B cell (primary cell): ENCODE results near the gene HRK. TPM values are rescaled to one million over a fixed set of nuclear protein-coding genes. Genes with fewer than 3 reads are reported as not detected.

Experiments used
- ATAC-seq: fragments of 200-7000 bp; cut with Tn5 transposase; one replicate; pipeline ENCODE4 v1.10.0; 2021; ENCODE audit warnings: low read depth, mild to moderate bottlenecking, moderate number of reproducible peaks, moderate library complexity
- CTCF ChIA-PET: fragments of 350-600 bp; sonication (Branson Sonifier 250); formaldehyde crosslinking; loops from one replicate; lab custom pipeline; 2021; ENCODE audit warnings: antibody characterized with exemption, inconsistent platforms; lab: Charles Lee
- POLR2A ChIA-PET: fragments of 350-600 bp; sonication (Branson Sonifier 250); formaldehyde crosslinking; loops from one replicate; lab custom pipeline; 2021; ENCODE audit warnings: antibody characterized with exemption; lab: Charles Lee
- DNase-seq: peaks from one replicate; pipeline ENCODE4 v3.0.0; 2013
- H2AFZ ChIP-seq: 2 replicates; pipeline ENCODE4 v1.6.1; 2012; ENCODE audit warnings: mild to moderate bottlenecking, low read depth, low read length; ENCODE audit not compliant: insufficient read depth, poor library complexity, severe bottlenecking
- H3K27ac ChIP-seq, 2 donors: 1 replicate in 1 of 2; 2 replicates in 1 of 2; pipeline ENCODE4 v1.5.1; 2012 to 2013; ENCODE audit warnings: low read length in 2 of 2, mild to moderate bottlenecking in 2 of 2, moderate library complexity in 1 of 2
- H3K27me3 ChIP-seq, 4 experiments: fragments of 200-600 bp in 1 of 4; sonication (generic) in 1 of 4; replicated peaks in 1 of 4; 1 replicate in 2 of 4; 2 replicates in 2 of 4; pipeline versions ENCODE4 v1.6.1 to v1.7.0; 2013 to 2016; ENCODE audit warnings: low read length in 3 of 4, mild to moderate bottlenecking in 2 of 4, mixed read lengths in 1 of 4, moderate library complexity in 1 of 4; ENCODE audit not compliant: insufficient read depth in 4 of 4, control insufficient read depth in 3 of 4; ENCODE audit errors: control extremely low read depth in 1 of 4
- H3K36me3 ChIP-seq, 2 experiments: replicated peaks in 1 of 2; 1 replicate in 1 of 2; 2 replicates in 1 of 2; pipeline versions ENCODE4 v1.6.1 to v1.7.1; 2013; ENCODE audit warnings: low read length in 1 of 2; ENCODE audit not compliant: insufficient read depth in 2 of 2, control insufficient read depth in 1 of 2; ENCODE audit errors: control extremely low read depth in 1 of 2, extremely low read depth in 1 of 2
- H3K4me1 ChIP-seq, 2 donors: fragments of 200-600 bp in 1 of 2; sonication (generic) in 1 of 2; 1 replicate in 1 of 2; 2 replicates in 1 of 2; pipeline versions ENCODE4 v1.5.1 to v1.6.1; 2013 to 2017; ENCODE audit warnings: low read length in 2 of 2; ENCODE audit not compliant: control insufficient read depth in 2 of 2, insufficient read depth in 2 of 2
- H3K4me2 ChIP-seq: replicated peaks from 2 replicates; pipeline ENCODE3; 2012; ENCODE audit warnings: mild to moderate bottlenecking, low read depth, low read length; ENCODE audit not compliant: poor library complexity, severe bottlenecking
- H3K4me3 ChIP-seq, 5 experiments: fragments of 200-600 bp in 1 of 5; sonication (generic) in 1 of 5; 1 replicate in 3 of 5; 2 replicates in 2 of 5; pipeline versions ENCODE4 v1.5.1 to v1.7.0; 2011 to 2016; ENCODE audit warnings: low read length in 4 of 5, mild to moderate bottlenecking in 4 of 5, low read depth in 2 of 5, control low read depth in 1 of 5, moderate library complexity in 1 of 5; ENCODE audit not compliant: insufficient read depth in 1 of 5; ENCODE audit errors: control extremely low read depth in 1 of 5, extremely low read depth in 1 of 5
- H3K79me2 ChIP-seq: fragments of 200-600 bp; sonication (generic); one replicate; pipeline ENCODE4 v1.6.0; 2016; ENCODE audit warnings: low read length; ENCODE audit not compliant: control insufficient read depth, insufficient read depth
- H3K9ac ChIP-seq: fragments of 200-600 bp; sonication (generic); 2 replicates; pipeline ENCODE4 v1.6.1; 2017; ENCODE audit warnings: mild to moderate bottlenecking, low read length, moderate library complexity
- H3K9me3 ChIP-seq, 3 donors: one replicate each; pipeline versions ENCODE4 v1.6.1 to v1.7.1; 2013; ENCODE audit warnings: low read length in 2 of 3; ENCODE audit not compliant: control insufficient read depth in 2 of 3, insufficient read depth in 1 of 3; ENCODE audit errors: control extremely low read depth in 1 of 3
- H4K20me1 ChIP-seq: 2 replicates; pipeline ENCODE4 v1.6.0; 2012; ENCODE audit warnings: mild to moderate bottlenecking, low read length; ENCODE audit not compliant: insufficient read depth, control insufficient read depth, poor library complexity, severe bottlenecking
- H3K27ac Mint-ChIP-seq: one replicate; pipeline ENCODE4 v1.8.0; 2021; ENCODE audit warnings: mixed read lengths
- H3K27me3 Mint-ChIP-seq: one replicate; pipeline ENCODE4 v1.8.0; 2021; ENCODE audit warnings: mixed read lengths
- H3K4me1 Mint-ChIP-seq: one replicate; pipeline ENCODE4 v1.8.0; 2021; ENCODE audit warnings: mixed read lengths
- H3K4me3 Mint-ChIP-seq: one replicate; pipeline ENCODE4 v1.8.0; 2021; ENCODE audit warnings: mixed read lengths
- H3K9me3 Mint-ChIP-seq: one replicate; pipeline ENCODE4 v1.8.0; 2022; ENCODE audit warnings: mixed read lengths; ENCODE audit not compliant: insufficient read depth
- EZH2 ChIP-seq: IDR thresholded peaks from 2 replicates; pipeline ENCODE4 v1.6.1; 2012; ENCODE audit warnings: borderline replicate concordance, low read depth, mild to moderate bottlenecking, moderate library complexity, low read length; ENCODE audit not compliant: insufficient read depth, poor library complexity, severe bottlenecking
- WGBS: methylation state at CpG from one replicate; pipeline ENCODE4 v1.1.5; 2013; ENCODE audit warnings: missing lambda C conversion rate; ENCODE audit not compliant: insufficient coverage; 5-methylcytosine and 5-hydroxymethylcytosine counted together
- intact Hi-C: fragments of 100-400 bp; cut with micrococcal nuclease; formaldehyde crosslinking; loops from one replicate; pipeline ENCODE4 v1.10.0; 2022
- polyA plus RNA-seq: library from polyadenylated mRNA; depleted of rRNA; stranded (reverse); fragments of >200 nt; gene quantifications from 2 replicates; pipeline ENCODE4 v1.2.3, GENCODE V29; 2012
- total RNA-seq, 2 donors: library from RNA; stranded (reverse); fragments of 120-200 nt in 1 of 2; gene quantifications; 1 replicate in 1 of 2; 2 replicates in 1 of 2; pipeline versions ENCODE4 v1.2.3 to v1.2.4, GENCODE V29; 2013 to 2022
- TF ChIP-seq, protein P1 (sequence below): fragments of 200-600 bp; IDR thresholded peaks from one replicate; pipeline ENCODE4 v1.8.0; 2022; ENCODE audit warnings: antibody characterized with exemption, mild to moderate bottlenecking

The HRK gene
- total and polyA plus RNA-seq, 2 donors (not counting 1 experiment from before 2014, with no cell fraction given), result 1.8 to 45.1 TPM

DNA sequence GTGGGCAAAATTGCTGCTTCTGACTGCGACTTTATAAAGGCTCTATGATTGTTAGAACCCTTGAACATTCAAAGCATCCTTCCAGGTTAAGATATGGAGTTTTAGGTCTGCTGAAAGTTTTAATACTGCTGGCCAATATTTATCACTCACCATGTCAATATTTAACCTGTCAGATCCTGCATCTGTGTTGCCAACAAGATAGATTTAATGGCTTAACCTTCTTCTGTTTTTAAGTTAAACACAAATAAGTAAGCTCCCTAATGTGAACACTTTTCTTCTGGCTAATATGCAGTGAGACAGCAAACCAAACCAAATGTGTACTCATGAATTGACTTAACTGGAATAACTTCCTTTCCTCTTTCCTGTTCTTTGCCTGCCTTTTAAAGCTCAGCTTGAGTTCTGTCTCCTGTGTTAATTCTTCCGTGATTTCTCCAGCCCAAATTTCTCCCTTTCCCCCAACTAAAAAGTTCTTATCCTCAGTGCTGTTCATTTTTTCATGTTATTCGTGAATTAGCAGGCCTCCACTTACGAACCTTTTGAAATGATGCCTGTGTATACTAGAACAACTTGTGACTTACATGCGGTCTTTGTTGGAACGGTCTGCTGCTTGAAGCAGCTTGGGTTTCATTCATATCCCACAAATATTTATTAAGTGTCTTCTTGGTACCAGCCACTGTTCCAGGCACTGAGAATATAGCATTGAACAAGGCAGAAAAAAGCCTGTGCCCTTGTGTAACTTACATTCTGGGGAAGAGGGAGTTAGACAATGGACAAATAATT lies 38.7 kb upstream of the HRK start:
- intact Hi-C loops, result no loop called here
- DNase-seq, result no peak
- H3K79me2 ChIP-seq, result peaks cover 69% of the 10 kb centered on the region
- no peak for ATAC-seq
- Mint-ChIP-seq H3K27ac (peak overlapping the region; percentile 62), H3K4me1 (peaks cover 71% of the 10 kb centered on the region), H3K27me3 (no peaks in the 10 kb centered on the region), H3K9me3 (no peaks in the 10 kb centered on the region), H3K4me3 (peak overlapping the region; percentile 30)
- peak overlapping the region in 1 of 2 donors; percentile 48 for H3K27ac ChIP-seq
- H3K36me3 ChIP-seq, result peaks cover 0 to 2% of the 10 kb centered on the region in 2 experiments
- H4K20me1 ChIP-seq, result peaks cover 20% of the 10 kb centered on the region
- H2AFZ ChIP-seq, result peak overlapping the region; percentile 48
- H3K27me3 ChIP-seq, result no peaks in the 10 kb centered on the region
- H3K4me2 ChIP-seq, result peak overlapping the region; percentile 36
- peak overlapping the region; percentile 8 for H3K9ac ChIP-seq
- no peaks in the 10 kb centered on the region for H3K9me3 ChIP-seq
- H3K4me3 ChIP-seq, result no peak overlapping the region
- H3K4me1 ChIP-seq, result peaks cover 35 to 36% of the 10 kb centered on the region in 2 donors
- 100% methylated on average over 3 of the region's 6 CpGs for WGBS
- CTCF ChIA-PET, result interaction anchor here (0.9 to 1.4 kb wide), 2 partner anchors 20 to 211 kb away, joined by 4 to 5 read pairs; no protein-coding TSS in a partner anchor
- POLR2A ChIA-PET, result interaction anchor here (0.6 kb wide), 1 partner anchor 211 kb away, joined by 4 read pairs; no protein-coding TSS in a partner anchor
- TF ChIP-seq EZH2, result no peak
- TF ChIP-seq, protein P1, sequence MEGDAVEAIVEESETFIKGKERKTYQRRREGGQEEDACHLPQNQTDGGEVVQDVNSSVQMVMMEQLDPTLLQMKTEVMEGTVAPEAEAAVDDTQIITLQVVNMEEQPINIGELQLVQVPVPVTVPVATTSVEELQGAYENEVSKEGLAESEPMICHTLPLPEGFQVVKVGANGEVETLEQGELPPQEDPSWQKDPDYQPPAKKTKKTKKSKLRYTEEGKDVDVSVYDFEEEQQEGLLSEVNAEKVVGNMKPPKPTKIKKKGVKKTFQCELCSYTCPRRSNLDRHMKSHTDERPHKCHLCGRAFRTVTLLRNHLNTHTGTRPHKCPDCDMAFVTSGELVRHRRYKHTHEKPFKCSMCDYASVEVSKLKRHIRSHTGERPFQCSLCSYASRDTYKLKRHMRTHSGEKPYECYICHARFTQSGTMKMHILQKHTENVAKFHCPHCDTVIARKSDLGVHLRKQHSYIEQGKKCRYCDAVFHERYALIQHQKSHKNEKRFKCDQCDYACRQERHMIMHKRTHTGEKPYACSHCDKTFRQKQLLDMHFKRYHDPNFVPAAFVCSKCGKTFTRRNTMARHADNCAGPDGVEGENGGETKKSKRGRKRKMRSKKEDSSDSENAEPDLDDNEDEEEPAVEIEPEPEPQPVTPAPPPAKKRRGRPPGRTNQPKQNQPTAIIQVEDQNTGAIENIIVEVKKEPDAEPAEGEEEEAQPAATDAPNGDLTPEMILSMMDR, result no peak

DNA sequence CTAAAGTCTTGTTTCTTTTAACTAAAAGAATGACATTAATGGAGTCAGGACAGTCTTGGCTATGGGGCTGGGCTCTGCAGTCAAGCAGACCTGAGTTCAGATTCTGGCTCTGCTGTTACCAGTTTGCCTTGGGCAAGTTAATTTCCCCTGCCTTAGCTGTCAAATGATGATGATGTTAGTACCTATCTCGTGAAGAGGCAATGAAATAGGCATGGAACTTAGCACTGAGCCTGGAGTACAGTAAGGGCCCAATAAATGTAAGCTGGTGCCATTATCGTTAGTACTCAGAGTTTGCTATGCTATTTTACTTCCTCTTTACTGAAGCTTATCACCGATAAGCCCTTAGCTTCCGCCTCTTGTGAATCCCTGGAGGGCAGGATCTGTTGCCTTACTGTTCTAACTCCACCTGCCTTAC lies 38.0 kb upstream of the HRK start:
- POLR2A ChIA-PET, result no interaction called here
- H3K9me3 ChIP-seq, result no peaks in the 10 kb centered on the region
- TF ChIP-seq, protein P1, result no peak
- TF ChIP-seq EZH2, result no peak
- Mint-ChIP-seq H3K27me3 (no peaks in the 10 kb centered on the region), H3K4me3 (peak overlapping the region; percentile 30), H3K9me3 (no peaks in the 10 kb centered on the region), H3K27ac (peak overlapping the region; percentile 62), H3K4me1 (peaks cover 66% of the 10 kb centered on the region)
- peak overlapping the region; percentile 48 for H2AFZ ChIP-seq
- peak overlapping the region; percentile 36 for H3K4me2 ChIP-seq
- H4K20me1 ChIP-seq, result peaks cover 14% of the 10 kb centered on the region
- CTCF ChIA-PET, result interaction anchor here (0.9 to 1.4 kb wide), 2 partner anchors 21 to 211 kb away, joined by 4 to 5 read pairs; no protein-coding TSS in a partner anchor
- peaks cover 67% of the 10 kb centered on the region for H3K79me2 ChIP-seq
- peak overlapping the region in 1 of 2 donors; percentile 48 for H3K27ac ChIP-seq
- DNase-seq, result peak; percentile 67
- intact Hi-C loops, result no loop called here
- peaks cover 28 to 29% of the 10 kb centered on the region in 2 donors for H3K4me1 ChIP-seq
- peaks cover 0 to 2% of the 10 kb centered on the region in 2 experiments for H3K36me3 ChIP-seq
- peak overlapping the region; percentile 8 for H3K9ac ChIP-seq
- no CpG with 5 or more reads among the region's 4 CpGs for WGBS
- H3K27me3 ChIP-seq, result no peaks in the 10 kb centered on the region
- H3K4me3 ChIP-seq, result no peak overlapping the region
- ATAC-seq, result peak; percentile 94
